Glutamatergic neuron (in vitro differentiated cells): Measurements from ENCODE around the gene NOTCH3. TPM values are rescaled to one million over a fixed set of nuclear protein-coding genes. Genes with fewer than 3 reads are reported as not detected.

Source experiments
- DNase-seq: peaks from one replicate; pipeline ENCODE4 v3.0.0; 2022
- H3K27ac Mint-ChIP-seq: one replicate; pipeline ENCODE4 v1.8.0; 2020; ENCODE audit warnings: mild to moderate bottlenecking, mixed read lengths, inconsistent platforms; ENCODE audit not compliant: unreplicated experiment
- H3K27me3 Mint-ChIP-seq: one replicate; pipeline ENCODE4 v1.8.0; 2020; ENCODE audit warnings: mild to moderate bottlenecking, moderate library complexity, mixed read lengths, inconsistent platforms; ENCODE audit not compliant: unreplicated experiment
- H3K36me3 Mint-ChIP-seq: one replicate; pipeline ENCODE4 v1.8.0; 2020; ENCODE audit warnings: mild to moderate bottlenecking, mixed read lengths, inconsistent platforms; ENCODE audit not compliant: unreplicated experiment
- H3K4me1 Mint-ChIP-seq: one replicate; pipeline ENCODE4 v1.8.0; 2020; ENCODE audit warnings: mild to moderate bottlenecking, low read depth, mixed read lengths, inconsistent platforms; ENCODE audit not compliant: unreplicated experiment
- H3K4me3 Mint-ChIP-seq: one replicate; pipeline ENCODE4 v1.8.0; 2020; ENCODE audit warnings: mild to moderate bottlenecking, mixed read lengths, inconsistent platforms; ENCODE audit not compliant: unreplicated experiment
- H3K9me3 Mint-ChIP-seq: one replicate; pipeline ENCODE4 v1.8.0; 2020; ENCODE audit warnings: mild to moderate bottlenecking, moderate library complexity, mixed read lengths, inconsistent platforms; ENCODE audit not compliant: unreplicated experiment
- total RNA-seq: library from RNA; stranded (reverse); fragmentation: NEBNext Ultra II Directional; extraction: Animal tissue kit (Norgen Biotek cat#: 25700); gene quantifications from one replicate; pipeline ENCODE4 v1.2.1, GENCODE V29; 2021; ENCODE audit not compliant: unreplicated experiment
- TF ChIP-seq, protein P1 (sequence below): fragments of 200-600 bp; sonication (generic); IDR thresholded peaks from one replicate; pipeline ENCODE4 v1.5.0; 2021; ENCODE audit not compliant: partially characterized antibody, unreplicated experiment

Gene NOTCH3
- total RNA-seq, 1 donor from 2014 or later: 3.6 TPM

DNA sequence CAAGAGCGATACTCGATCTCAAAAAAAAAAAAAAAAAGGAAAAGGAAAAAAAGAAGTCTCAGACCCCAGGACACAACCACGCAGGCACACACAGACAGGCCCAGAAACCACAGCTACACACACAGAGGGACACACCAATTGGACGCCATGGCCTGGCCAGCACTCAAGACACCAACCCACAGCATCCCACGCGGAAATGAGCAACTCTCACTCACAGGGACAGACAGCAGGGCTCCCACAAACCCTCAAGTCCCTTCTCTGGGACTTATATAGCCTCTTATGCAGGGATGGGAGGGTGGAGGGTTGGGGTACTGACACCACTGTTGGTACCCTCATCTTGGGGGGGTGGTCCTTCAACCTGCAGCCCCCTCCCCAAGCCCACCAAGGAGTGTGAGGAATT is 5.9 kb downstream of the NOTCH3 start:
- peak overlapping the region; percentile 33 for H3K27ac Mint-ChIP-seq

DNA sequence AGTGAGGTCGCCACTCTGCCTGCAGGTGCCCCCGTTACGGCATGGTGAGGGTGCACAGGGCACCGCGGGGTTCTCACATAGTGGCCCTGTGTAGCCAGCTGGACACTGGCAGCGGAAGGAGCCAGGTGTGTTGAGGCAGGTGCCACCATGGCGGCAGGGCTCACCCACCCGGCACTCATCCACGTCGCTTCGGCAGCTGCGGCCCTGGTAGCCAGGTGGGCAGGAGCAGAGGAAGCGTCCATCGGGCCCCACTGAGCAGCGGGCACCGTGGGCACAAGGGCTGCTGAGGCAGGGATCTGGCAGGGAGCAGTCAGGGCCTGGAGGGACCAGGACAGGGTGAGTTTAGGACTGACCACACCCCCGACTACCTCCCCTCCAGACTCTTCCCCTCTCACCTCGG is 8.8 kb downstream of the NOTCH3 start:
- TF ChIP-seq, protein P1, sequence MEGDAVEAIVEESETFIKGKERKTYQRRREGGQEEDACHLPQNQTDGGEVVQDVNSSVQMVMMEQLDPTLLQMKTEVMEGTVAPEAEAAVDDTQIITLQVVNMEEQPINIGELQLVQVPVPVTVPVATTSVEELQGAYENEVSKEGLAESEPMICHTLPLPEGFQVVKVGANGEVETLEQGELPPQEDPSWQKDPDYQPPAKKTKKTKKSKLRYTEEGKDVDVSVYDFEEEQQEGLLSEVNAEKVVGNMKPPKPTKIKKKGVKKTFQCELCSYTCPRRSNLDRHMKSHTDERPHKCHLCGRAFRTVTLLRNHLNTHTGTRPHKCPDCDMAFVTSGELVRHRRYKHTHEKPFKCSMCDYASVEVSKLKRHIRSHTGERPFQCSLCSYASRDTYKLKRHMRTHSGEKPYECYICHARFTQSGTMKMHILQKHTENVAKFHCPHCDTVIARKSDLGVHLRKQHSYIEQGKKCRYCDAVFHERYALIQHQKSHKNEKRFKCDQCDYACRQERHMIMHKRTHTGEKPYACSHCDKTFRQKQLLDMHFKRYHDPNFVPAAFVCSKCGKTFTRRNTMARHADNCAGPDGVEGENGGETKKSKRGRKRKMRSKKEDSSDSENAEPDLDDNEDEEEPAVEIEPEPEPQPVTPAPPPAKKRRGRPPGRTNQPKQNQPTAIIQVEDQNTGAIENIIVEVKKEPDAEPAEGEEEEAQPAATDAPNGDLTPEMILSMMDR: no peak
- Mint-ChIP-seq H3K4me1 (no peaks in the 10 kb centered on the region), H3K36me3 (no peaks in the 10 kb centered on the region), H3K27me3 (peaks cover 6% of the 10 kb centered on the region), H3K27ac (no peak overlapping the region), H3K9me3 (peaks cover 6% of the 10 kb centered on the region), H3K4me3 (no peak overlapping the region)
- no peak for DNase-seq

More for the DNA sequence above, 5.9 kb downstream of the NOTCH3 start:
- TF ChIP-seq, protein P1: no peak
- peaks cover 2% of the 10 kb centered on the region for H3K4me1 Mint-ChIP-seq
- H3K36me3 Mint-ChIP-seq: no peaks in the 10 kb centered on the region
- peak overlapping the region; percentile 75 for H3K4me3 Mint-ChIP-seq
- peaks cover 15% of the 10 kb centered on the region for H3K27me3 Mint-ChIP-seq
- peaks cover 14% of the 10 kb centered on the region for H3K9me3 Mint-ChIP-seq
- DNase-seq: no peak

GRCh38 chr19:15191514-15191913 is 9.3 kb downstream of the NOTCH3 start:
- Mint-ChIP-seq H3K27ac (no peak overlapping the region), H3K36me3 (no peaks in the 10 kb centered on the region)
- TF ChIP-seq, protein P1: no peak

GRCh38 chr19:15188851-15189250 is 11.9 kb downstream of the NOTCH3 start:
- no peaks in the 10 kb centered on the region for H3K36me3 Mint-ChIP-seq
- TF ChIP-seq, protein P1: no peak
- no peak overlapping the region for H3K4me3 Mint-ChIP-seq
- peaks cover 4% of the 10 kb centered on the region for H3K4me1 Mint-ChIP-seq
- peaks cover 7% of the 10 kb centered on the region for H3K27me3 Mint-ChIP-seq
- H3K9me3 Mint-ChIP-seq: peaks cover 2% of the 10 kb centered on the region
- DNase-seq: no peak
- H3K27ac Mint-ChIP-seq: no peak overlapping the region

More at GRCh38 chr19:15191514-15191913, 9.3 kb downstream of the NOTCH3 start:
- H3K4me3 Mint-ChIP-seq: no peak overlapping the region
- H3K9me3 Mint-ChIP-seq: peaks cover 6% of the 10 kb centered on the region
- DNase-seq: no peak
- H3K27me3 Mint-ChIP-seq: peaks cover 3% of the 10 kb centered on the region
- H3K4me1 Mint-ChIP-seq: no peaks in the 10 kb centered on the region

DNA sequence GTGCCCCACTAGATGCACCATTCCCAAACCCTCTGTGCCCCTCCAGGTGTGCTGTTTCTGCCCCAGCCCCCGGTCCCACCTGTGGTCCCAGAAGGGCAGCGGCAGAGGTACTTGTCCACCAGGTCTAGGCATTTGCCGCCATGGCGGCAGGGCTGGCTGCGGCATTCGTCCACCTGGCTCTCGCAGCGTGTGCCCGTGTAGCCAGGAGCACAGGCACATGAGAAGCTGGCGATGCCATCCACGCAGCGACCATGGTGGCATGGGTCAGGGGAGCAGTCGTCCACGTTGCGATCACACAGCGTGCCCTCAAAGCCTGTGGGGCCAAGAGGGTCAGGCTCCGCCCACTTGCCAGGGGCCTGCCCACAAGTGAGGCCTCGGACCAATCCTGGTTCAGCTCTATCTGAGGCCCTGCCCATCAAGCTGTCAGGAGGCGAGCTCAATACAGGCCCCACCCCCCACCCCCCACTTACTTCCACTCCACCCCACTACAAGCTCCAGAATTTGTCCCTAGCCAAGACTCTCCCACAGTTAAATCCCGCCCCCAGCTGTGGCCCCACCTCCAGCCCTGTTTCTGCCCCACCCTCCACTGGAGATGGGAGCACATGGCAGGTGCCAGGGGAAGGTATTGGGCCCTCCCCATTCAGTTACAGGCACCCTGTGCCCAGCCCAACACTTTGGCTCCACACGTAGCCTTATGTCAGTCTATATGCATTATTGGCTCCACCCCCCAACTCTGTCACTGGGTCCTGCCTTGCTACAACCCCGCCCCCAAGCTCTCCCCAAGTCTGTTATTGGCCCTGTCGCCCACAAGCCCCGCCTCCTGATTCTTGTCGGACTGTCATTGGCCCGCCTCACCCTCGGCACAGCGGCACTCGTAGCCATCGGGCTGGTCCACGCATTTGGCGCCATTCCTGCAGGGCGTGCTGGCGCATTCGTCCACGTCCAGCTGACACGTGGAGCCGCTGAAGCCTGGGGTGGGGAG is 13.5 kb downstream of the NOTCH3 start:
- TF ChIP-seq, protein P1: no peak
- H3K27me3 Mint-ChIP-seq: peaks cover 7% of the 10 kb centered on the region
- H3K4me3 Mint-ChIP-seq: no peak overlapping the region
- H3K36me3 Mint-ChIP-seq: no peaks in the 10 kb centered on the region
- H3K4me1 Mint-ChIP-seq: peaks cover 4% of the 10 kb centered on the region
- no peak for DNase-seq
- H3K9me3 Mint-ChIP-seq: peaks cover 2% of the 10 kb centered on the region
- no peak overlapping the region for H3K27ac Mint-ChIP-seq
